Measurements from ENCODE around the gene CEBPZOS. TPM values are rescaled to one million over a fixed set of nuclear protein-coding genes. Genes with fewer than 3 reads are reported as not detected.

CEBPZOS gene
- total and polyA plus RNA-seq, 5 experiments from 2014 or later, result 42.3 to 45.4 (median 43.8) TPM

- no peaks in the 10 kb centered on the region for H3K9me3 Mint-ChIP-seq
- POLR2A ChIA-PET, result no interaction called here
- H3K4me1 Mint-ChIP-seq, result peaks cover 0 to 2% (median 1%) of the 10 kb centered on the region in 4 donors
- peaks cover 11 to 87% (median 18%) of the 10 kb centered on the region in 3 donors for H3K36me3 Mint-ChIP-seq
- peak overlapping the region in 5 of 10 donors; percentile 28 to 73 (median 55) for H3K27ac Mint-ChIP-seq
- no peak overlapping the region for H3K4me3 Mint-ChIP-seq
- ATAC-seq (no peak), DNase-seq (no peak)
- H3K27me3 Mint-ChIP-seq, result no peaks in the 10 kb centered on the region
Measured at GRCh38 chr2:37250869-37251740, 54.8 kb downstream of the CEBPZOS start.

Other genes starting within 250 kb of the CEBPZOS start
- 10 to 100 TPM; 33.4 to 34.9 TPM for gene STRN, start 230.0 kb upstream of the CEBPZOS start, total RNA-seq
- 10 to 100 TPM in 1 of 3 donors, 1 to 10 TPM in 2; 6.8 to 10.8 (median 7.8) TPM for gene STRN, start 230.0 kb upstream of the CEBPZOS start, polyA plus RNA-seq
- 10 to 100 TPM; 36.6 to 40.2 TPM for gene HEATR5B, start 112.1 kb upstream of the CEBPZOS start, total RNA-seq
- gene HEATR5B, start 112.1 kb upstream of the CEBPZOS start, polyA plus RNA-seq, result 10 to 100 TPM in 1 of 3 donors, 1 to 10 TPM in 2; 5.1 to 10.1 (median 7.1) TPM
- 10 to 100 TPM; 15.3 to 16.8 TPM for gene GPATCH11, start 112.0 kb upstream of the CEBPZOS start, total RNA-seq
- gene GPATCH11, start 112.0 kb upstream of the CEBPZOS start, polyA plus RNA-seq, result 1 to 10 TPM; 6.7 to 9.6 (median 9.5) TPM
- 10 to 100 TPM; 24.4 to 31.1 TPM for gene EIF2AK2, start 39.5 kb upstream of the CEBPZOS start, total RNA-seq
- 10 to 100 TPM; 18.8 to 28.8 (median 21.6) TPM for gene EIF2AK2, start 39.5 kb upstream of the CEBPZOS start, polyA plus RNA-seq
- gene SULT6B1, start 7.8 kb upstream of the CEBPZOS start, total RNA-seq, result not detected
- gene SULT6B1, start 7.8 kb upstream of the CEBPZOS start, polyA plus RNA-seq, result not detected
- 10 to 100 TPM; 88.4 to 98.5 TPM for gene CEBPZ, start 35.1 kb downstream of the CEBPZOS start, total RNA-seq
- gene CEBPZ, start 35.1 kb downstream of the CEBPZOS start, polyA plus RNA-seq, result 10 to 100 TPM; 24.3 to 37.8 (median 25.7) TPM
- 10 to 100 TPM; 32.4 to 35.2 TPM for gene NDUFAF7, start 35.2 kb downstream of the CEBPZOS start, total RNA-seq
- gene NDUFAF7, start 35.2 kb downstream of the CEBPZOS start, polyA plus RNA-seq, result 1 to 10 TPM; 5.7 to 9.5 (median 8.4) TPM
- gene PRKD3, start 128.3 kb downstream of the CEBPZOS start, total RNA-seq, result 10 to 100 TPM; 47.3 to 50.2 TPM
- gene PRKD3, start 128.3 kb downstream of the CEBPZOS start, polyA plus RNA-seq, result 10 to 100 TPM; 22.9 to 26.5 (median 25.0) TPM
- gene QPCT, start 148.1 kb downstream of the CEBPZOS start, total RNA-seq, result under 1 TPM in 1 of 2 experiments, not detected in 1; 0.52 TPM
- under 1 TPM in 2 of 3 donors, not detected in 1; 0.20 to 0.50 TPM for gene QPCT, start 148.1 kb downstream of the CEBPZOS start, polyA plus RNA-seq